ENCODE measurements around the gene KCNK4.
"Not testable (repeated sequence)": the region's sequence is repeated elsewhere in the genome, so short reads cannot be mapped to it uniquely, and the experiment has no call there.

Gene KCNK4

DNA sequence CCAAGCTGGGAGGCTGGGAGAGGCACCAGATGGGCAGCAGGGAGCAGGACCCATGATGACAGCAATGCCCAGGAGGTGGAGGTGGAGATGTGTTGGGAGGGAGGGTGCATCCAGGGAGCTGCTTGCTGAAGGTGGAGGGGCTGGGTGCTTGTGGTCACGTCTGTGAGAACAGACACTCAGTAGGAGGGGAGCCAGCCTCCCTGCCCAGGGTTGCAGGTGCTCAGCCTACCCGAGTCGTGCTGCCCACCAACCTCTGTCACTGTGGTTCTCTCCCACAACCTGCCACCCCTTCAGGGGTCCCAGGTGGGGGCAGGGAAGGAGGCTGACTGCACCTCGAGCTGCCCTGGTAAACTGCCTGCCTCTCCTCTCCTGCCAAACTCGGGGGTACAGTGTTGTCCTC lies 32.3 kb downstream of the KCNK4 start:
- FAIRE-seq (no peak), DNase-seq (ENCODE audit: low spot score) (no peak)

- DNase-seq (ENCODE audit: low spot score); FAIRE-seq: not testable (repeated sequence)
Observed at GRCh38 chr11:64323984-64324383, 32.9 kb downstream of the KCNK4 start.

GRCh38 chr11:64324692-64325469 lies 33.8 kb downstream of the KCNK4 start:
- FAIRE-seq, result no peak
- DNase-seq (ENCODE audit: low spot score), result no peak

GRCh38 chr11:64327375-64327774 lies 36.3 kb downstream of the KCNK4 start:
- FAIRE-seq, result no peak
- no peak for DNase-seq (ENCODE audit: low spot score)

DNA sequence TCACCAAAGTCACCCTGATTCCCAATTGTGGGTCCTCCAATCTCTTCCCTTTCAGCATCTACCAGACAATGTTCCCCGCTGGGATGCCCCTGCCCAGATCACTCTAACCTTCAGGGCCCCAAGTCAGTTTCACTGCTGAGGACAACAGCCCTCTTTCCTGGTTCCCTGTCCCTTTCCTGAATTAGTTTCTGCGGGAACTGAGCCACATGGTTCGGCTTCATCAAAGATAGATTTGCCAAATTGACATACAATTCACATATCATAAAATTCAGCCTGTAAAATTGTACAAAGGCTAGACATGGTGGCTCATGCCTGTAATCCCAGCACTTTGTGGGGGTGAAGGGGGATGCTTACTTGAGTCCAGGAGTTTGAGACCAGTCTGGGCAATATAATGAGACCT lies 36.9 kb downstream of the KCNK4 start:
- DNase-seq (ENCODE audit: low spot score), result no peak
- FAIRE-seq, result no peak

DNA sequence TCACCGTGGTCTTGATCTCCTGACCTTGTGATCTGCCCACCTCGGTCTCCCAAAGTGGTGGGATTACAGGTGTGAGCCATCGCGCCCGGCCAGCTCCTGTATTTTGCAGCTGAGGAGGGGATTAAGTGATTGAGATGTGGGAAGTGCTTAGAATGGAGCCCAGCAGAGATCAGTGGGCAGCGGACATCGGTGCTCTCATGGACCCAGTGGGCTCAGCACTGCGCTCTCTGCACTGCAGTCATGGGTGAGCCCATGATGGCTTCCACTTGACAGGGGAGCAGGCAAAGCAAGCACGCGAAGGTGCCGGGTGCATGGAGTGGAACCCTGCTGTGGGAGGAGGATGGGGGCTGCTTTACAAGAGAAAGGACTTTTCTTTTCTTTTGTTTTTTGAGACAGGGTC lies 39.8 kb downstream of the KCNK4 start:
- DNase-seq (ENCODE audit: low spot score), result no peak
- no peak for FAIRE-seq

DNA sequence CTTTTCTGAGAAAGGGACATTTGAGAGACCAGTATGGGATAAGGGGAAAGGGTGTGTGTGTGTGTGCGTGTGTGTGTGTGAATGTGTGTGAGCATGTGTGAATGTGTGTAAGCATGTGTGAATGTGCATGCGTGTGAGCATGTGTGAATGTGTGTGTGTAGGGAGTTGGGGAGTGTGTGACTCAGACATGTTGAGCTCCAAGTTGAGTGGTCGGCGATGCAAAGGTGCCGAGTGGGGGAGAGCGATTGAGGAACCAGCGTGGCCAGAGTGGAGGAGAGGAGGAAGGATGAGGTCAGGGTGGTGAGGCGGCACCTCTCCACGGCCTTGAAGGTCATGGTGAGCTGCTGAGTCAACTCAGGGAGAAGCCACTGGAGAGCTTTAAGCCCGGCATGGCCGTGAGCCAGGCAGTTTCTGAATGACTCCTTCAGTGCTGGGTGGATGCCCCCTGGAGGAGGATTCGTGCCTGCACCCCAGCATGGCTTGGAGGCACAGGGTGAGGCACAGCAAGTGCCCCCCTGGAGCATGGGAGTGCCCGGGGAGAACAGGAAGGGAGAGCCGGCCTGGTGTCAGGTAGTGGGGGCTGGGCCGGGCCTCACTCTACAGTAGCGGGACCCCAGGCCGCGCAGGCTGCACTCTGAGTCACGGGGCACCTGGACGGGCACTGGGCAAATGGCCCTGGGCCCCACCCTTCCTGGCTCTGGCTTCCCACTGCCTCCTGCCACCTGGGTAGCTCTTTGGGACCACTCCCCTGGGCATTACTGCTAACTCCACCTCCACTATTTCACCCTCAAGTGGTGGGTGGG lies 40.7 kb downstream of the KCNK4 start:
- FAIRE-seq, result no peak
- peak; percentile 83 for DNase-seq (ENCODE audit: low spot score)

DNA sequence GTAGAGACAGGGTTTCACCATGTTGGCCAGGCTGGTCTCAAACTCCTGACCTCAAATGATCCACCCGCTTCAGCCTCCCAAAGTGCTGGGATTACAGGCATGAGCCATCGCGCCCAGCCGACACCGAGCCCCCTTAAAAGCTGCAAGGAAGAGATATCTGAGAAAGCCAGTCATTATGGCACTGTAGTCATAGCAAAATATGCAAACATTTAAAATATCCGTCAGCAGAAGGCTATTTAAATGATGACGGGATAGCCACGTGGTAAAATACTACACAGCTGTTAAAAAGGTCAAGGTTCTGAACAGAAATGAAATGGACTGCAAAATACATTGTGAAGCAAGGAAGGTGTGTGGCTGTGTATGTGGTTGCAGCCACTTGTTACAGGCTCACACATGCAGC lies 42.5 kb downstream of the KCNK4 start:
- FAIRE-seq, result no peak

GRCh38 chr11:64334764-64335735 lies 43.9 kb downstream of the KCNK4 start:
- FAIRE-seq, result no peak
- DNase-seq (ENCODE audit: low spot score), result peak; percentile 96

More for the DNA sequence above, 42.5 kb downstream of the KCNK4 start:
- no peak for DNase-seq (ENCODE audit: low spot score)

- FAIRE-seq (no peak), DNase-seq (ENCODE audit: low spot score) (no peak)
Observed at GRCh38 chr11:64337538-64338249, 46.6 kb downstream of the KCNK4 start.

DNA sequence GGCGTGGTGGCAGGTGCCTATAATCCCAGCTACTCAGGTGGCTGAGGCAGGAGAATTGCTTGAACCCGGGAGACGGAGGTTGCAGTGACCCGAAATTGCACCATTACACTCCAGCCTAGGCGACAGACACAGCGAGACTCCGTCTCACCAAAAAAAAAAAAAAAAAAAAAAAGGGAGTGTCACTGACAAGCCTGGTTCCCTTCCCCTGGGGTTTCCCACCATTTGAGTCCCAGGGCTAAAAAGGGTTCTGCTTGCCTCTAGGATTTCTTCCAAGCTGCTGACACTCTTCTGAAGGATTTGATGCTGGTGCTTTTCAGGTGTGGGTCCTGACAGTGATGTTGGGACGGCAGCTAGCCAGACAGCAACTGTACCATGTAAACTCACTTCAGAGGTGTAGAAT lies 47.6 kb downstream of the KCNK4 start:
- FAIRE-seq (no peak), DNase-seq (ENCODE audit: low spot score) (no peak)

DNA sequence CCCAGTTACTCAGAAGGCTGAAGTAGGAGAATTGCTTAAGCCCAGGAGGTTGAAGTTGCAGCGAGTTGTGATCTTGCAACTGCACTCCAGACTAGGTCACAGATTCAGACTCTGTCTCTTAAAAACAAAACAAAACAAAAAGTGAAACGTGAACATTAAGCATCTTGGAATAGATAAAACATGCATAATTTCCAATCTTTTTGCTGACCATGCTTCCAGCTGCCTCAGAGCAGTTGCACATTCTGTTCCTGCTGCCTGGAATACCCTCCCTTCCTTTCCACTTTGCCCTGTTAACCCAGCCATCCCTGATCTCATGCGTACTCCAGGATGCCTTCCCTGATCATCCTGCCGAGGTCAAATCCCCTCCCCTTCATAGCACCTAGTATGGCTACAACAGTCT lies 48.2 kb downstream of the KCNK4 start:
- no peak for DNase-seq (ENCODE audit: low spot score)
- no peak for FAIRE-seq

DNA sequence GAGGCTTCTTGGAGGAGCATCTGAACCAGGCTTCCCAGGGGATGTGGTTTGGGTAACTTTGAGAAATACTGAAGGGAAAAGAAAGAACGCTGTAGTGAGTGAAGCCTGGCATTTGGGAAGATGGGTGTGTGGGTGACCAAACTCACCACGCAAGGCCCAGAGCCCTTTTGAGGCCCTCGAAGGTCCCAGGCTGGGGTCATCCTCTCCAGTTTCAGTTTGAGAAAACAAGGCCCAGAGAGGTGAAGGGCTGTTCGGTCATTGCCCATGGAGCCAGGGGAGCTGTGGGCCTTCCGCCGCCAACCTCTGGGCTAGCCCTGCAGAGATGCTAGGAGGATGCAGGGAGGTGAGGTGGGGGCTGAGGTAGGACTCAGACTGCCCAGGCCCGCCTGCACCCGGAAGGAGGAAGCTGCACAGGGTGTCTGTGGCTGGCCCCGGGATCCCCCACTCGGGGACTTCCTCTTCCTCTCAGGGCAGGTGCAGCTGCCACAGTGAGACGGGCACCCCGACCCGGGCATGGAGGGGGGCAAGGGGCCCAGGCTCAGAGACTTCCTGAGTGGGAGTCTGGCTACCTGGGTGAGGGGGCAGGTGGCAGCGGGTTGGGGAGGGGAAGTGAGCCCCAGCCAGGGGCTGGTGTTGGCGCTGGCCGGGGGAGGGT lies 48.8 kb downstream of the KCNK4 start, which contains the start of gene CCDC88B:
TSS of gene CCDC88B (plus strand) at position 451 of the 655 bp plus-strand sequence. CDS start at position 514, 63 bp downstream.
- no peak for FAIRE-seq
- no peak for DNase-seq (ENCODE audit: low spot score)

GRCh38 chr11:64340671-64341335 lies 49.7 kb downstream of the KCNK4 start:
- no peak for FAIRE-seq

GRCh38 chr11:64341429-64341828 lies 50.3 kb downstream of the KCNK4 start:
- FAIRE-seq (no peak), DNase-seq (ENCODE audit: low spot score) (no peak)

More at GRCh38 chr11:64340671-64341335, 49.7 kb downstream of the KCNK4 start:
- DNase-seq (ENCODE audit: low spot score), result no peak

DNA sequence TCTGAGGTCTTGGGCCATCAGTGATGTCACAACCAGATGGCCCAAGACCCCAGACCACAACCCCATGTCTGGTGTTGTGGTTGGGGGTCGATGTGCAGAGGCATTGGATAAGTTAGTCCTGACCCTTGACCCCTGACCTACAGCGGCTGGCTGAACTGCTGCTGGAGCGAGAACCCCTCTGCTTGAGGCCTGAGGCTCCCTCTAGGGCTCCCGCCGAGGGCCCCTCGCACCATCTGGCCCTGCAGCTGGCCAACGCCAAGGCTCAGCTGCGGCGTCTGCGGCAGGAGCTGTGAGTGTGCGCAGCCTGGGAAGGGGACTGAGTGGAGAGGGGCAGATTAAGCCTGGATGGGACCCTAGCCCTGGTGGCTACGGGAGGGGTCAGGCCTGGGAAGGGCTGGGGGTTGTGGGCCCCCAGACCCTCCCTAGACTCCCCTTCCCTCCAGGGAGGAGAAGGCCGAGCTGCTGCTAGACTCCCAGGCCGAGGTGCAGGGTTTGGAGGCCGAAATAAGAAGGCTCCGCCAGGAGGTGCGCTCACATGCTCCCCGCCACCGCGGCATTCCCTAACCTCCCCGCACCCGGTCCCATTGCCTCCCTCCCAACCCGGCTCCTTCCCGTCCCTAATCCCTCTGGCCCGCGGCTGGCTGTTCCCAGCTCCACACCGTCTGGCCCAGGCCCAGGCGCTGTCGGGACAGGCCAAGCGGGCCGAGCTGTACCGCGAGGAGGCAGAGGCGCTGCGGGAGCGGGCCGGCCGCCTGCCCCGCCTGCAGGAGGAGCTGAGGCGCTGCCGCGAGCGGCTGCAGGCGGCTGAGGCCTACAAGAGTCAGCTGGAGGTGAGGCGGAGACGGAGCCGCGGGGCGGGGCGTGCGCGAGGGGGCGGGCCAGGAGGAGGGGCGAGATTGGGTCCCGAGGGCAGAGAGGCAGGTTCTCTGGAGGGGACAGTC lies 51.0 kb downstream of the KCNK4 start:
- FAIRE-seq (no peak), DNase-seq (ENCODE audit: low spot score) (peak; percentile 80)

- no peak for DNase-seq (ENCODE audit: low spot score)
- no peak for FAIRE-seq
Observed at GRCh38 chr11:64342869-64343745, 52.0 kb downstream of the KCNK4 start.
